DOHH2 (cell line): ENCODE results near the gene ANKRD33B.
"Not testable (repeated sequence)": the region's sequence is repeated elsewhere in the genome, so short reads cannot be mapped to it uniquely, and the experiment has no call there.

ENCODE experiments used
- H3F3A ChIP-seq: fragments of 200-600 bp; sonication (generic), shearing (Covaris generic); 2 replicates; pipeline ENCODE4 v1.6.0; 2016; ENCODE audit warnings: antibody characterized with exemption, mild to moderate bottlenecking; ENCODE audit not compliant: control insufficient read depth, insufficient read depth
- H3K27ac ChIP-seq: fragments of 200-600 bp; sonication (generic); 2 replicates; pipeline ENCODE4 v1.5.1; 2014; ENCODE audit warnings: low read depth, mild to moderate bottlenecking, low read length, moderate library complexity
- H3K27me3 ChIP-seq: fragments of 200-600 bp; sonication (generic); 2 replicates; pipeline ENCODE4 v1.6.1; 2014; ENCODE audit warnings: mild to moderate bottlenecking, low read length, mixed read lengths; ENCODE audit not compliant: control insufficient read depth
- H3K36me3 ChIP-seq: fragments of 200-600 bp; sonication (generic); 2 replicates; pipeline ENCODE4 v1.6.1; 2014; ENCODE audit warnings: mild to moderate bottlenecking, low read length, moderate library complexity, mixed read lengths; ENCODE audit not compliant: control insufficient read depth
- H3K4me1 ChIP-seq: fragments of 200-600 bp; sonication (generic); 2 replicates; pipeline ENCODE4 v1.6.1; 2014; ENCODE audit warnings: mild to moderate bottlenecking, low read length, mixed read lengths; ENCODE audit not compliant: control insufficient read depth
- H3K4me2 ChIP-seq: fragments of 200-600 bp; sonication (generic); 2 replicates; pipeline ENCODE4 v1.6.0; 2014; ENCODE audit warnings: mild to moderate bottlenecking, low read length, moderate library complexity
- H3K4me3 ChIP-seq: fragments of 200-600 bp; sonication (generic); 2 replicates; pipeline ENCODE4 v1.5.1; 2014; ENCODE audit warnings: mild to moderate bottlenecking, low read length, mixed read lengths
- H3K79me2 ChIP-seq: fragments of 200-600 bp; sonication (generic); 2 replicates; pipeline ENCODE4 v1.6.1; 2014; ENCODE audit warnings: mild to moderate bottlenecking, low read length, mixed read lengths; ENCODE audit not compliant: control insufficient read depth
- H3K9me2 ChIP-seq: fragments of 200-600 bp; sonication (generic); replicated peaks from 2 replicates; pipeline ENCODE4 v1.6.1; 2014; ENCODE audit warnings: mild to moderate bottlenecking, low read length, mixed read lengths; ENCODE audit not compliant: control insufficient read depth
- H3K9me3 ChIP-seq: fragments of 200-600 bp; sonication (generic); 2 replicates; pipeline ENCODE4 v1.6.1; 2014; ENCODE audit warnings: antibody characterized with exemption, low read length, mixed read lengths; ENCODE audit not compliant: control insufficient read depth, insufficient read depth
- H4K20me1 ChIP-seq: fragments of 200-600 bp; sonication (generic); 2 replicates; pipeline ENCODE4 v1.6.0; 2014; ENCODE audit warnings: low read depth, mild to moderate bottlenecking, antibody characterized with exemption, low read length, moderate library complexity; ENCODE audit not compliant: control insufficient read depth, insufficient read depth
- CTCF ChIP-seq: fragments of 200-600 bp; sonication (generic); IDR thresholded peaks from one replicate; pipeline ENCODE4 v1.5.1; 2014; ENCODE audit warnings: antibody characterized with exemption, mild to moderate bottlenecking, low read depth, low read length; ENCODE audit not compliant: poor library complexity, severe bottlenecking
- EZH2phosphoT487 ChIP-seq: fragments of 200-600 bp; sonication (generic); IDR thresholded peaks from 2 replicates; pipeline ENCODE4 v1.6.1; 2017; ENCODE audit warnings: borderline replicate concordance, mild to moderate bottlenecking, antibody characterized with exemption, low read length, moderate library complexity, mixed read lengths

The ANKRD33B gene

GRCh38 chr5:10546186-10546585, 17.7 kb upstream of the ANKRD33B start:
- Histone ChIP-seq H3K9me2 (no peaks in the 10 kb centered on the region), H3K36me3 (no peaks in the 10 kb centered on the region), H3K9me3 (peaks cover 5% of the 10 kb centered on the region; the same call in 1 of the 2 replicates), H3K79me2 (no peaks in the 10 kb centered on the region), H3K4me3 (peak overlapping the region; percentile 33; the same call in 1 of the 2 replicates), H3K4me1 (peaks cover 39% of the 10 kb centered on the region), H4K20me1 (no peaks in the 10 kb centered on the region), H3F3A (peaks cover 5% of the 10 kb centered on the region; the same call in 1 of the 2 replicates), H3K27ac (no peak overlapping the region), H3K27me3 (peaks cover 39% of the 10 kb centered on the region), H3K4me2 (peak overlapping the region; percentile 51)
- TF ChIP-seq CTCF = no peak

GRCh38 chr5:10548418-10549122, 15.3 kb upstream of the ANKRD33B start:
- Histone ChIP-seq H3K9me3 (peaks cover 5% of the 10 kb centered on the region; the same call in 1 of the 2 replicates), H3K4me3 (no peak overlapping the region), H3F3A (peaks cover under 1% of the 10 kb centered on the region; the same call in 1 of the 2 replicates), H3K27me3 (peaks cover 22% of the 10 kb centered on the region), H3K4me2 (no peak overlapping the region), H3K9me2 (no peaks in the 10 kb centered on the region), H3K79me2 (no peaks in the 10 kb centered on the region), H4K20me1 (no peaks in the 10 kb centered on the region), H3K27ac (no peak overlapping the region), H3K36me3 (no peaks in the 10 kb centered on the region), H3K4me1 (peaks cover 52% of the 10 kb centered on the region)
- TF ChIP-seq EZH2phosphoT487 (no peak), CTCF (no peak)

GRCh38 chr5:10549123-10549514, 14.8 kb upstream of the ANKRD33B start:
- not testable (repeated sequence) for H3K4me2 ChIP-seq, H4K20me1 ChIP-seq, H3K9me3 ChIP-seq, H3K9me2 ChIP-seq, H3K36me3 ChIP-seq, H3K79me2 ChIP-seq, H3F3A ChIP-seq, H3K27ac ChIP-seq, H3K4me3 ChIP-seq
- peaks cover 50% of the 10 kb centered on the region for H3K4me1 ChIP-seq
- peaks cover 16% of the 10 kb centered on the region for H3K27me3 ChIP-seq

GRCh38 chr5:10550222-10550995, 13.5 kb upstream of the ANKRD33B start:
- peaks cover 52% of the 10 kb centered on the region for H3K4me1 ChIP-seq
- no peaks in the 10 kb centered on the region for H3K36me3 ChIP-seq
- H3K79me2 ChIP-seq = no peaks in the 10 kb centered on the region
- peaks cover 5% of the 10 kb centered on the region; the same call in 1 of the 2 replicates for H3K9me3 ChIP-seq
- no peak for TF ChIP-seq CTCF
- no peak for TF ChIP-seq EZH2phosphoT487
- H4K20me1 ChIP-seq = no peaks in the 10 kb centered on the region
- peaks cover 14% of the 10 kb centered on the region for H3K27me3 ChIP-seq
- H3F3A ChIP-seq = no peaks in the 10 kb centered on the region; the same call in 1 of the 2 replicates
- no peaks in the 10 kb centered on the region for H3K9me2 ChIP-seq
- H3K27ac ChIP-seq = no peak overlapping the region
- H3K4me3 ChIP-seq = no peak overlapping the region
- H3K4me2 ChIP-seq = no peak overlapping the region
